H9 (cell line): Measurements from ENCODE around the gene TGM5. TPM values are rescaled to one million over a fixed set of nuclear protein-coding genes. Genes with fewer than 3 reads are reported as not detected.

Experiments used
- DNase-seq: peaks from one replicate; pipeline ENCODE4 v3.0.0-alpha.2; 2017
- H2AFZ ChIP-seq: one replicate; pipeline ENCODE4 v1.6.1; 2013; ENCODE audit warnings: mild to moderate bottlenecking, low read length, control low read depth, moderate library complexity
- H2AK5ac ChIP-seq: 2 replicates; pipeline ENCODE4 v1.6.1; 2013; ENCODE audit warnings: low read length, control low read depth, mixed read lengths; ENCODE audit not compliant: insufficient read length
- H2BK120ac ChIP-seq: one replicate; pipeline ENCODE4 v1.6.1; 2013; ENCODE audit warnings: low read depth, mild to moderate bottlenecking, low read length, control low read depth, inconsistent platforms; ENCODE audit not compliant: poor library complexity, severe bottlenecking
- H2BK12ac ChIP-seq: 2 replicates; pipeline ENCODE4 v1.6.1; 2013; ENCODE audit warnings: low read length, control low read depth, mixed read lengths, low read depth; ENCODE audit not compliant: insufficient read length
- H2BK15ac ChIP-seq: 2 replicates; pipeline ENCODE4 v1.6.1; 2013; ENCODE audit warnings: low read depth, low read length, control low read depth
- H2BK20ac ChIP-seq: one replicate; pipeline ENCODE4 v1.6.1; 2013; ENCODE audit warnings: low read depth, mild to moderate bottlenecking, low read length, control low read depth, inconsistent platforms; ENCODE audit not compliant: poor library complexity, severe bottlenecking
- H2BK5ac ChIP-seq: 2 replicates; pipeline ENCODE4 v1.6.1; 2013; ENCODE audit warnings: low read length, control low read depth, mixed read lengths; ENCODE audit not compliant: insufficient read length
- H3K14ac ChIP-seq: 2 replicates; pipeline ENCODE4 v1.6.1; 2013; ENCODE audit warnings: low read length, control low read depth; ENCODE audit not compliant: insufficient read depth
- H3K18ac ChIP-seq: 2 replicates; pipeline ENCODE4 v1.6.1; 2013; ENCODE audit warnings: low read depth, mild to moderate bottlenecking, mixed read lengths, low read length, control low read depth; ENCODE audit not compliant: insufficient read length
- H3K23ac ChIP-seq: 2 replicates; pipeline ENCODE4 v1.6.1; 2013; ENCODE audit warnings: low read length, control low read depth, mixed read lengths, low read depth; ENCODE audit not compliant: insufficient read length
- H3K23me2 ChIP-seq: 2 replicates; pipeline ENCODE4 v1.6.1; 2013; ENCODE audit warnings: low read depth, mild to moderate bottlenecking, mixed read lengths, low read length, control low read depth; ENCODE audit not compliant: insufficient read length, poor library complexity, severe bottlenecking
- H3K27ac ChIP-seq: 2 replicates; pipeline ENCODE4 v1.5.1; 2013; ENCODE audit warnings: low read length, control low read depth, mixed read lengths, low read depth; ENCODE audit not compliant: insufficient read length
- H3K27me3 ChIP-seq: 2 replicates; pipeline ENCODE4 v1.6.1; 2013; ENCODE audit warnings: low read length, control low read depth, inconsistent platforms; ENCODE audit not compliant: insufficient read depth
- H3K4ac ChIP-seq: 2 replicates; pipeline ENCODE4 v1.6.1; 2013; ENCODE audit warnings: low read depth, mild to moderate bottlenecking, control low read depth, inconsistent platforms, low read length, moderate library complexity
- H3K4me1 ChIP-seq: 2 replicates; pipeline ENCODE4 v1.6.1; 2013; ENCODE audit warnings: low read length, control low read depth, inconsistent platforms; ENCODE audit not compliant: insufficient read depth
- H3K4me2 ChIP-seq: 2 replicates; pipeline ENCODE4 v1.6.1; 2013; ENCODE audit warnings: low read length, control low read depth, mixed read lengths; ENCODE audit not compliant: insufficient read length, insufficient read depth
- H3K56ac ChIP-seq: 2 replicates; pipeline ENCODE4 v1.6.1; 2013; ENCODE audit warnings: low read depth, mild to moderate bottlenecking, mixed read lengths, low read length, control low read depth; ENCODE audit not compliant: insufficient read length
- H3K79me1 ChIP-seq: 2 replicates; pipeline ENCODE4 v1.6.1; 2013; ENCODE audit warnings: low read depth, mild to moderate bottlenecking, moderate library complexity, low read length, control low read depth, inconsistent platforms; ENCODE audit not compliant: insufficient read depth, poor library complexity, severe bottlenecking
- H3K79me2 ChIP-seq: 2 replicates; pipeline ENCODE4 v1.6.1; 2013; ENCODE audit warnings: low read length, control low read depth, inconsistent platforms; ENCODE audit not compliant: insufficient read depth
- H3K9ac ChIP-seq: 2 replicates; pipeline ENCODE4 v1.6.1; 2013; ENCODE audit warnings: low read length, control low read depth, mixed read lengths; ENCODE audit not compliant: insufficient read length; ENCODE audit errors: extremely low read depth
- H3K9me3 ChIP-seq: one replicate; pipeline ENCODE4 v1.6.1; 2013; ENCODE audit warnings: low read depth, low read length, inconsistent platforms; ENCODE audit not compliant: control insufficient read depth
- H3T11ph ChIP-seq: one replicate; pipeline ENCODE4 v1.6.1; 2013; ENCODE audit warnings: mild to moderate bottlenecking, low read length, control low read depth, inconsistent platforms
- H4K20me1 ChIP-seq: one replicate; pipeline ENCODE4 v1.6.1; 2013; ENCODE audit not compliant: control insufficient read depth, insufficient read length, insufficient read depth
- H4K5ac ChIP-seq: 2 replicates; pipeline ENCODE4 v1.6.1; 2013; ENCODE audit warnings: low read depth, mild to moderate bottlenecking, mixed read lengths, low read length, control low read depth; ENCODE audit not compliant: insufficient read length
- H4K8ac ChIP-seq: replicated peaks from 2 replicates; pipeline ENCODE4 v1.6.1; 2013; ENCODE audit warnings: low read length, control low read depth, mixed read lengths, low read depth; ENCODE audit not compliant: insufficient read length
- H4K91ac ChIP-seq: 2 replicates; pipeline ENCODE4 v1.6.1; 2013; ENCODE audit warnings: low read depth, mild to moderate bottlenecking, moderate library complexity, mixed read lengths, low read length, control low read depth; ENCODE audit not compliant: insufficient read length
- H3K27ac Mint-ChIP-seq, 3 experiments: 2 replicates in 2 of 3; 3 replicates in 1 of 3; pipeline ENCODE4 v1.8.0; 2020 to 2021; ENCODE audit warnings: mixed read lengths in 3 of 3, mild to moderate bottlenecking in 1 of 3, moderate library complexity in 1 of 3
- H3K27me3 Mint-ChIP-seq: 2 replicates; pipeline ENCODE4 v1.8.0; 2021; ENCODE audit warnings: low read depth, mild to moderate bottlenecking, moderate library complexity, mixed read lengths
- H3K36me3 Mint-ChIP-seq, 3 experiments: 2 replicates in 2 of 3; 3 replicates in 1 of 3; pipeline ENCODE4 v1.8.0; 2020 to 2021; ENCODE audit warnings: low read depth in 3 of 3, mixed read lengths in 3 of 3; ENCODE audit not compliant: insufficient read depth in 1 of 3
- H3K4me1 Mint-ChIP-seq, 2 experiments: 2 replicates each; pipeline ENCODE4 v1.8.0; 2020; ENCODE audit warnings: mixed read lengths in 2 of 2
- H3K4me3 Mint-ChIP-seq, 2 experiments: 2 replicates in 1 of 2; 3 replicates in 1 of 2; pipeline ENCODE4 v1.8.0; 2020 to 2021; ENCODE audit warnings: mild to moderate bottlenecking in 2 of 2, mixed read lengths in 2 of 2, moderate library complexity in 1 of 2
- H3K9me3 Mint-ChIP-seq, 2 experiments: 2 replicates in 1 of 2; 3 replicates in 1 of 2; pipeline ENCODE4 v1.8.0; 2020; ENCODE audit warnings: mild to moderate bottlenecking in 2 of 2, mixed read lengths in 2 of 2, moderate library complexity in 1 of 2
- CTCF ChIP-seq: fragments of 200-600 bp; sonication (generic); conservative IDR thresholded peaks from 3 replicates; pipeline ENCODE4 v1.8.0; 2021; ENCODE audit warnings: antibody characterized with exemption, mild to moderate bottlenecking
- WGBS: extraction: QIAGEN DNeasy Blood & Tissue Kit; methylation state at CpG from one replicate; pipeline ENCODE4 v1.1.7; 2013; ENCODE audit warnings: missing lambda C conversion rate, low lambda C conversion rate, mixed read lengths; ENCODE audit not compliant: insufficient read length; ENCODE audit errors: extremely low coverage; 5-methylcytosine and 5-hydroxymethylcytosine counted together
- total RNA-seq: library from RNA; stranded (reverse); gene quantifications from 2 replicates; pipeline ENCODE4 v1.2.1, GENCODE V29; 2021

TGM5 gene
- total RNA-seq, 1 experiment from 2014 or later, result not detected

GRCh38 chr15:43276563-43277200 is 10.0 kb upstream of the TGM5 start:
- H4K5ac ChIP-seq, result no peak overlapping the region

More at GRCh38 chr15:43276563-43277200, 10.0 kb upstream of the TGM5 start:
- no peak overlapping the region for H2BK120ac ChIP-seq
- no peak overlapping the region for H3T11ph ChIP-seq
- Mint-ChIP-seq H3K27ac (no peak overlapping the region), H3K4me3 (no peak overlapping the region), H3K4me1 (peaks cover 0 to 10% of the 10 kb centered on the region in 2 experiments; a peak in 2 of 4 replicates), H3K27me3 (peaks cover 5% of the 10 kb centered on the region; the same call in 1 of the 2 replicates), H3K36me3 (no peaks in the 10 kb centered on the region), H3K9me3 (peaks cover 0 to 2% of the 10 kb centered on the region in 2 experiments; a peak in 2 of 5 replicates)
- H3K27ac ChIP-seq, result no peak overlapping the region
- no peak overlapping the region for H2AFZ ChIP-seq
- no peak overlapping the region for H2BK15ac ChIP-seq
- no peak overlapping the region for H2AK5ac ChIP-seq
- H3K18ac ChIP-seq, result no peak overlapping the region
- no peaks in the 10 kb centered on the region for H3K27me3 ChIP-seq
- H4K91ac ChIP-seq, result no peak overlapping the region
- no peaks in the 10 kb centered on the region for H3K79me1 ChIP-seq
- DNase-seq, result no peak
- no peaks in the 10 kb centered on the region for H3K79me2 ChIP-seq
- no peak overlapping the region for H3K4ac ChIP-seq
- no peaks in the 10 kb centered on the region for H3K23me2 ChIP-seq
- no peak overlapping the region for H2BK20ac ChIP-seq
- no peaks in the 10 kb centered on the region for H3K9me3 ChIP-seq
- no peaks in the 10 kb centered on the region for H3K4me1 ChIP-seq
- no peak overlapping the region for H3K14ac ChIP-seq
- no peaks in the 10 kb centered on the region for H4K20me1 ChIP-seq
- no peak overlapping the region for H2BK12ac ChIP-seq
- no peak overlapping the region for H3K4me2 ChIP-seq
- no CpG with 5 or more reads among the region's 12 CpGs for WGBS
- H3K56ac ChIP-seq, result no peak overlapping the region
- no peak overlapping the region for H3K23ac ChIP-seq
- H4K8ac ChIP-seq, result no peak overlapping the region
- H3K9ac ChIP-seq, result no peak overlapping the region
- H2BK5ac ChIP-seq, result no peak overlapping the region
- TF ChIP-seq CTCF, result no peak
